Activated naive CD4-positive, alpha-beta T cell treated with anti-CD3 and anti-CD28 coated beads, Interleukin-2, amount 10 ng/mL, durations not matched to agents 7 days and 5 days (primary cell): ENCODE data around the gene CCNG2.

Experiments used
- CTCF ChIA-PET: fragments of 350-600 bp; sonication (Branson Sonifier 250); formaldehyde crosslinking; loops from one replicate; lab custom pipeline; 2021; ENCODE audit warnings: antibody characterized with exemption; lab: Charles Lee
- DNase-seq: peaks from one replicate; pipeline ENCODE4 v3.0.0-alpha.2; 2020
- H3K27ac Mint-ChIP-seq: one replicate; pipeline ENCODE4 v1.8.0; 2021; ENCODE audit warnings: mild to moderate bottlenecking, moderate library complexity, mixed read lengths
- H3K27me3 Mint-ChIP-seq: one replicate; pipeline ENCODE4 v1.8.0; 2021; ENCODE audit warnings: mild to moderate bottlenecking, mixed read lengths
- H3K36me3 Mint-ChIP-seq: one replicate; pipeline ENCODE4 v1.8.0; 2021; ENCODE audit warnings: mixed read lengths
- H3K4me1 Mint-ChIP-seq: one replicate; pipeline ENCODE4 v1.8.0; 2021; ENCODE audit warnings: mixed read lengths
- H3K4me3 Mint-ChIP-seq: one replicate; pipeline ENCODE4 v1.8.0; 2021; ENCODE audit warnings: mild to moderate bottlenecking, moderate library complexity, mixed read lengths
- H3K9me3 Mint-ChIP-seq: one replicate; pipeline ENCODE4 v1.8.0; 2021; ENCODE audit warnings: mixed read lengths

CCNG2 gene

DNA sequence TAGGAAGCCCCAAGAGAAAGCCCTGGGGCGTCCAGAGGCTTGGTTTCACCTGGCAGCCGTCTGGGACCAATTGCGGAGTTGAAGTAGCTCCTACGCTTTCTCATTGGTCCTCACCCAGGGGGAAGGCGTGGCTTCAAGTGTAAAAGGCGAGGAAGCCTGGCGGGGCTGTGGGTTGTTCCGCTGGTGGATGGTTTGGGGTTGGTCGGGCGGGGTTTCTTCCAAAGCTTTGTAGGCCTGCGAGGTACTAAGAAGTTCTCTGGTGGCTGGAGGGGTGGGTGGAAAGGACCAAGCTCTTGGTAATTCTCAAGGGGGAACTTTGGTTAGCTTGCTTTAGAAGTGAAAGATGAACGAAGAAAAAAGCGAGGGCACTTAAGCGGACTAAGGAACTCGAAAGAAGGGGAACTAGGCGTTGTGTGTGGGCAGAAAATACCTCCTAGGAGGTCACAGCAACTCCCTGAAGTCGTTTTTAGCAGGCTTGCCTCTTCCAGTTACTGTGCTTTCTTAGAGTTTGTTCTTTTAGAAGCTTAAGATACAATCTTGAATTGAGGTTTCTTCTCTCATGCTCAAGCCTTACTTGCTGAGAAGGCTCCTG is 36.6 kb downstream of the CCNG2 start:
- Mint-ChIP-seq H3K4me3 (peak overlapping the region; percentile 56), H3K36me3 (no peaks in the 10 kb centered on the region), H3K27me3 (peaks cover 4% of the 10 kb centered on the region), H3K27ac (peak overlapping the region; percentile 86), H3K4me1 (peaks cover 22% of the 10 kb centered on the region), H3K9me3 (no peaks in the 10 kb centered on the region)
- CTCF ChIA-PET, result interaction anchor here (0.7 to 3.2 kb wide), 5 partner anchors 10 to 146 kb away, joined by 3 to 29 read pairs (median 3); no protein-coding TSS in a partner anchor
- DNase-seq, result peak; percentile 84

- peaks cover 8% of the 10 kb centered on the region for H3K27me3 Mint-ChIP-seq
- H3K36me3 Mint-ChIP-seq, result no peaks in the 10 kb centered on the region
- peak overlapping the region; percentile 86 for H3K27ac Mint-ChIP-seq
- no peak overlapping the region for H3K4me3 Mint-ChIP-seq
- CTCF ChIA-PET, result interaction anchor here (1.0 to 3.2 kb wide), 4 partner anchors 9 to 147 kb away, joined by 3 to 29 read pairs (median 5); no protein-coding TSS in a partner anchor
- peaks cover 22% of the 10 kb centered on the region for H3K4me1 Mint-ChIP-seq
- no peak for DNase-seq
- no peaks in the 10 kb centered on the region for H3K9me3 Mint-ChIP-seq
These were observed 37.4 kb downstream of the CCNG2 start for GRCh38 chr4:77194366-77194765.

DNA sequence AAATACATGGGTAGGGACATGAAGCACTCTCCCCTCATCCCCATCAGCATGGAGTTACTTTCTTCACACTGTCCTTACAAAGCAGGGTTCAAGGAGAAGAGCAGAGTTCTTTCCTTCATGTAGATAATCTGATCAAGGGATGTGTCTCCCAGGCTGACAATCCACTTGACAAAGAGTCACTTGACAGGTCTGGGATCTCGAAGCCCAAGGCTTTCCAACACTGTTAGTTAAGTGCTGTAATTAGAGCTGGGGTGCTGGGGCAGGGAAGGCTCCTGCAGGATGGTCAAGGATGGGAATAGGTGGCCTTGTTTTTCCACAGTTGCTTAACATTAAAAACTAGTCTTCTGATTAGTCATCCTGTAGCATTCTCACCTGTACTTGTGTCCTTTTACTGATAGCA is 38.0 kb downstream of the CCNG2 start:
- Mint-ChIP-seq H3K27me3 (peaks cover 9% of the 10 kb centered on the region), H3K27ac (no peak overlapping the region)

GRCh38 chr4:77196866-77197265 is 39.9 kb downstream of the CCNG2 start:
- Mint-ChIP-seq H3K36me3 (no peaks in the 10 kb centered on the region), H3K27me3 (peaks cover 9% of the 10 kb centered on the region), H3K9me3 (no peaks in the 10 kb centered on the region), H3K4me3 (no peak overlapping the region), H3K27ac (no peak overlapping the region), H3K4me1 (peaks cover 25% of the 10 kb centered on the region)
- CTCF ChIA-PET, result interaction anchor here (1.5 kb wide), 1 partner anchor 101 kb away, joined by 3 read pairs; no protein-coding TSS in a partner anchor
- DNase-seq, result no peak

More for the DNA sequence above, 38.0 kb downstream of the CCNG2 start:
- Mint-ChIP-seq H3K9me3 (no peaks in the 10 kb centered on the region), H3K4me3 (no peak overlapping the region), H3K4me1 (peaks cover 22% of the 10 kb centered on the region), H3K36me3 (no peaks in the 10 kb centered on the region)
- CTCF ChIA-PET, result interaction anchor here (1.0 to 3.2 kb wide), 4 partner anchors 9 to 148 kb away, joined by 3 to 29 read pairs (median 5); no protein-coding TSS in a partner anchor
- no peak for DNase-seq

GRCh38 chr4:77197361-77197760 is 40.4 kb downstream of the CCNG2 start:
- H3K36me3 Mint-ChIP-seq, result no peaks in the 10 kb centered on the region
- peaks cover 25% of the 10 kb centered on the region for H3K4me1 Mint-ChIP-seq
- H3K9me3 Mint-ChIP-seq, result no peaks in the 10 kb centered on the region
- DNase-seq, result no peak
- H3K27ac Mint-ChIP-seq, result no peak overlapping the region
- peaks cover 9% of the 10 kb centered on the region for H3K27me3 Mint-ChIP-seq
- no peak overlapping the region for H3K4me3 Mint-ChIP-seq
- CTCF ChIA-PET, result interaction anchor here (1.5 kb wide), 1 partner anchor 102 kb away, joined by 3 read pairs; no protein-coding TSS in a partner anchor

GRCh38 chr4:77197831-77198230 is 40.8 kb downstream of the CCNG2 start:
- H3K27ac Mint-ChIP-seq, result no peak overlapping the region
- peaks cover 25% of the 10 kb centered on the region for H3K4me1 Mint-ChIP-seq
- no peak overlapping the region for H3K4me3 Mint-ChIP-seq
- CTCF ChIA-PET, result interaction anchor here (1.5 kb wide), 1 partner anchor 102 kb away, joined by 3 read pairs; no protein-coding TSS in a partner anchor
- H3K9me3 Mint-ChIP-seq, result no peaks in the 10 kb centered on the region
- H3K36me3 Mint-ChIP-seq, result no peaks in the 10 kb centered on the region
- peaks cover 9% of the 10 kb centered on the region for H3K27me3 Mint-ChIP-seq
- DNase-seq, result no peak

DNA sequence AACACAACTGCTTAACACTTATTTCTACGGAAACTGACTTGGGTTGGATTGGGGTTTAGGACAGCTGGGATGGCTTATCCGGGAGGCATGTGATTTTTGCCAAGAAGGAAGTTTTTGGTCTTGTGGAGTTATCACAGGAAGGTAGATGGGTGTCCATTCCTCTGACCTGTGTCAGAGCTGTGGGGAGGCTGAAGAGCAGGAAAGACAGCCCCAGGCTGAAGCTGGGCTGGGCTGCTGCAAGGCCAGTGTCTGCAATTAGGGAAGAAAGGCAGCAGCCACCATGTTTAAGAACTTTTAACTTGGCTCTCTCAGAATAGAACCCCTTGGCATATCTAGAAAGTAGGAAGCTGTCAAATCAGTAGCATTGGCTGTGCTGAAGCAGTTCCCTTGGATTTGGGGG is 42.3 kb downstream of the CCNG2 start:
- CTCF ChIA-PET, result interaction anchor here (1.0 kb wide), 1 partner anchor 104 kb away, joined by 10 read pairs; no protein-coding TSS in a partner anchor
- Mint-ChIP-seq H3K9me3 (no peaks in the 10 kb centered on the region), H3K36me3 (no peaks in the 10 kb centered on the region), H3K4me1 (peaks cover 11% of the 10 kb centered on the region), H3K27ac (no peak overlapping the region), H3K4me3 (no peak overlapping the region), H3K27me3 (peaks cover 5% of the 10 kb centered on the region)
- no peak for DNase-seq

DNA sequence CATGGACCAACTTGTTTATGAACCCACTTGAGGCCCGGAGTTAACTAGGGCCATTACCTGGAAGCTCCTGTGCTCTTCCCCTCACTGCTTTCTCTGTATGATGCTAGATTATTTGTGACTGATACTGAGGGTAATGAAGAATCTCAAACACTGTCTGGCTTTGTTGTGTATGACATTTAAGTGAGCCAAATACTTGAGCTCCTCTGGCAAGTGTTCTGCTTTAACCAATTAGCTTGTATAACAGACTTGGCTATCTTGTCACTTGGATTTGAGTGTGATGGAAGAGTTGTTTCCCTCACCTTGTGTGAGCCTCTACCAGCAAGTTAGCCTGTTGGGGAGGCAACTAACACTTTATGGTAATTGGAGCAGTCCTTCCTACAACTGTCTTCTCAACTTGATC is 42.7 kb downstream of the CCNG2 start:
- Mint-ChIP-seq H3K27me3 (peaks cover 5% of the 10 kb centered on the region), H3K36me3 (no peaks in the 10 kb centered on the region)
- CTCF ChIA-PET, result interaction anchor here (1.0 kb wide), 1 partner anchor 104 kb away, joined by 10 read pairs; no protein-coding TSS in a partner anchor

GRCh38 chr4:77201343-77201742 is 44.3 kb downstream of the CCNG2 start:
- DNase-seq, result no peak
- Mint-ChIP-seq H3K27ac (no peak overlapping the region), H3K36me3 (no peaks in the 10 kb centered on the region), H3K4me1 (peaks cover 6% of the 10 kb centered on the region), H3K27me3 (peaks cover 5% of the 10 kb centered on the region), H3K4me3 (no peak overlapping the region), H3K9me3 (no peaks in the 10 kb centered on the region)
- CTCF ChIA-PET, result interaction anchor here (1.0 to 7.9 kb wide), 4 partner anchors 9 to 106 kb away, joined by 3 to 130 read pairs (median 4); no protein-coding TSS in a partner anchor

More for the DNA sequence above, 42.7 kb downstream of the CCNG2 start:
- peaks cover 7% of the 10 kb centered on the region for H3K4me1 Mint-ChIP-seq
- DNase-seq, result no peak
- H3K27ac Mint-ChIP-seq, result no peak overlapping the region
- H3K9me3 Mint-ChIP-seq, result no peaks in the 10 kb centered on the region
- H3K4me3 Mint-ChIP-seq, result no peak overlapping the region

- H3K4me3 Mint-ChIP-seq, result no peak overlapping the region
- H3K27me3 Mint-ChIP-seq, result peaks cover 5% of the 10 kb centered on the region
- CTCF ChIA-PET, result interaction anchor here (0.8 to 7.9 kb wide), 6 partner anchors 9 to 149 kb away, joined by 3 to 130 read pairs (median 3); no protein-coding TSS in a partner anchor
- H3K9me3 Mint-ChIP-seq, result no peaks in the 10 kb centered on the region
- no peak overlapping the region for H3K27ac Mint-ChIP-seq
- peaks cover 6% of the 10 kb centered on the region for H3K4me1 Mint-ChIP-seq
- H3K36me3 Mint-ChIP-seq, result no peaks in the 10 kb centered on the region
- no peak for DNase-seq
These were observed 44.9 kb downstream of the CCNG2 start for GRCh38 chr4:77201857-77202256.

- DNase-seq, result no peak
- Mint-ChIP-seq H3K27me3 (peaks cover 5% of the 10 kb centered on the region), H3K36me3 (no peaks in the 10 kb centered on the region), H3K27ac (no peak overlapping the region), H3K4me1 (peaks cover 6% of the 10 kb centered on the region), H3K4me3 (no peak overlapping the region), H3K9me3 (no peaks in the 10 kb centered on the region)
- CTCF ChIA-PET, result interaction anchor here (0.8 to 7.9 kb wide), 22 partner anchors 8 to 164 kb away, joined by 3 to 130 read pairs (median 8); partner anchors contain the start of gene CCNI
These were observed 45.5 kb downstream of the CCNG2 start for GRCh38 chr4:77202491-77202890.

GRCh38 chr4:77203380-77204197 is 46.6 kb downstream of the CCNG2 start:
- no peaks in the 10 kb centered on the region for H3K36me3 Mint-ChIP-seq
- H3K4me3 Mint-ChIP-seq, result no peak overlapping the region
- no peak overlapping the region for H3K27ac Mint-ChIP-seq
- CTCF ChIA-PET, result interaction anchor here (0.6 to 7.9 kb wide), 40 partner anchors 9 to 621 kb away, joined by 3 to 130 read pairs (median 5); partner anchors contain the start of gene CCNI
- peaks cover 6% of the 10 kb centered on the region for H3K4me1 Mint-ChIP-seq
- no peaks in the 10 kb centered on the region for H3K9me3 Mint-ChIP-seq
- peaks cover 6% of the 10 kb centered on the region for H3K27me3 Mint-ChIP-seq
- peak; percentile 75 for DNase-seq

DNA sequence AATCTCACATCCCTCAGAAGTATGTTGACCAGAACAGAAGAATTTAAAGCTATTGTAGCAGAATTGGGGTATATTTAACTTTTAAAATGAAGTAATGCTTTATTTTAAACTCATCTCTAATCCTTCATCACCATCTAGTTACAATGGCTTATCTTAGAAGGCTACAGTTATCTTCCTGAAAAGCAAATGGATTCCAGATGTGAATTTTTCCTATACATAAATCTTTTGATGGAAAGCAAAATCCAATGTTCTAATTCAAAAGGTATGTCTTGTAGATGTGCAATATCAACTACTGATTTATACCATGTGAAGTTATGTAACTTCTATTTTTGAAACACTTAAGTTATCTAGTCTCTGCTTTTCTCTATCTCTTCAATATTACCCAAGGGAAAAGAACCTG is 47.6 kb downstream of the CCNG2 start:
- no peak overlapping the region for H3K27ac Mint-ChIP-seq

DNA sequence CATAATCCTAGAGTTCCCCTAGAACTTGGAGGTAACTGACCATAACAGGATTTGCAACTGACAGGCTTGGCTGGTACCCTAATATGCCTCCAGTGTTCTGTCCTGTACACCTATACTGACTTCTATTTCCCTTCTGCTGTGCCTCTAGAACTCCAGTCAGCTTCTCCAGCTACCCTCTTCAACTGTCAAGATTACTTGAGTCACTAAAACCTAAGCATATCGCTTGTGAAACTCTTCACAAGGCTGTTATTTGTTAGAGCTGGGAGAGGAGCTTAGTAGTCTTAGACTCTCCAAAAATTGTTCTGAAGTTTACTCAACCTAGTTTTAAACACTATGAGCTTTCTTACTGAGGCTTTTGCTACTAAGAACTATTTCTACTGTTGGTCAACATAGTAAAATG is 52.0 kb downstream of the CCNG2 start:
- Mint-ChIP-seq H3K4me1 (no peaks in the 10 kb centered on the region), H3K36me3 (no peaks in the 10 kb centered on the region), H3K9me3 (no peaks in the 10 kb centered on the region), H3K27ac (no peak overlapping the region), H3K4me3 (no peak overlapping the region), H3K27me3 (peaks cover 4% of the 10 kb centered on the region)
- CTCF ChIA-PET, result interaction anchor here (0.5 to 1.5 kb wide), 5 partner anchors 16 to 703 kb away, joined by 3 to 5 read pairs (median 3); no protein-coding TSS in a partner anchor
- DNase-seq, result no peak

More for the DNA sequence above, 47.6 kb downstream of the CCNG2 start:
- H3K36me3 Mint-ChIP-seq, result no peaks in the 10 kb centered on the region
- no peak overlapping the region for H3K4me3 Mint-ChIP-seq
- CTCF ChIA-PET, result interaction anchor here (0.9 to 7.9 kb wide), 14 partner anchors 10 to 173 kb away, joined by 3 to 130 read pairs (median 9); partner anchors contain the start of gene CCNI
- H3K4me1 Mint-ChIP-seq, result peaks cover 6% of the 10 kb centered on the region
- H3K27me3 Mint-ChIP-seq, result peaks cover 3% of the 10 kb centered on the region
- H3K9me3 Mint-ChIP-seq, result no peaks in the 10 kb centered on the region
- DNase-seq, result no peak
